Measurements from ENCODE around the gene PLPP2.

- no peak for TF ChIP-seq YY1 (IDR thresholded peaks at IDR 0.05; ENCODE audit: insufficient read depth, insufficient read length)
- TF ChIP-seq ZNF274 (IDR thresholded peaks at IDR 0.05; ENCODE audit: low read depth, low read length): no peak
- no peak for TF ChIP-seq SUZ12 (IDR thresholded peaks at IDR 0.05; ENCODE audit: extremely low read depth, insufficient read depth, insufficient read length)
Measured at GRCh38 chr19:313988-314815, 23.0 kb upstream of the PLPP2 start.

Data from NT2/D1 (cell line).